GM21390 (cell line): ENCODE results near the gene ZC3H18.
"Not testable (repeated sequence)": the region's sequence is repeated elsewhere in the genome, so short reads cannot be mapped to it uniquely, and the experiment has no call there.

Experiments used
- ATAC-seq: cut with Tn5 transposase; IDR thresholded peaks from one replicate; pipeline ENCODE4 v1.9.1; 2021; ENCODE audit not compliant: unreplicated experiment

Gene ZC3H18

GRCh38 chr16:88651989-88652761 lies 82.0 kb downstream of the ZC3H18 start:
- no peak for ATAC-seq

GRCh38 chr16:88652762-88653063 lies 82.5 kb downstream of the ZC3H18 start:
- no peak for ATAC-seq

- ATAC-seq, result no peak
These were observed 82.9 kb downstream of the ZC3H18 start for GRCh38 chr16:88653101-88653500.

GRCh38 chr16:88653596-88654362 lies 83.6 kb downstream of the ZC3H18 start:
- no peak for ATAC-seq

- ATAC-seq, result no peak
These were observed 84.3 kb downstream of the ZC3H18 start for GRCh38 chr16:88654363-88655052.

- ATAC-seq, result no peak
These were observed 85.0 kb downstream of the ZC3H18 start for GRCh38 chr16:88655053-88655732.

- no peak for ATAC-seq
These were observed 85.6 kb downstream of the ZC3H18 start for GRCh38 chr16:88655733-88656281.

GRCh38 chr16:88656291-88656980 lies 86.2 kb downstream of the ZC3H18 start:
- ATAC-seq, result no peak

- no peak for ATAC-seq
These were observed 87.2 kb downstream of the ZC3H18 start for GRCh38 chr16:88657371-88657770.

GRCh38 chr16:88658714-88659113 lies 88.5 kb downstream of the ZC3H18 start:
- ATAC-seq, result no peak

GRCh38 chr16:88659160-88659559 lies 89.0 kb downstream of the ZC3H18 start:
- ATAC-seq, result no peak

GRCh38 chr16:88661468-88661867 lies 91.3 kb downstream of the ZC3H18 start:
- ATAC-seq, result no peak

GRCh38 chr16:88662222-88662842 lies 92.1 kb downstream of the ZC3H18 start:
- ATAC-seq, result no peak

GRCh38 chr16:88662843-88663606 lies 92.8 kb downstream of the ZC3H18 start, which contains the start of gene MVD:
Gene MVD (minus strand): TSS chr16:88663091. CDS start chr16:88663080, 11 bp downstream.
- peak; percentile 89 for ATAC-seq

- no peak for ATAC-seq
These were observed 94.9 kb downstream of the ZC3H18 start for GRCh38 chr16:88665148-88665547.

GRCh38 chr16:88665570-88665969 lies 95.4 kb downstream of the ZC3H18 start:
- no peak for ATAC-seq

GRCh38 chr16:88667461-88667860 lies 97.3 kb downstream of the ZC3H18 start:
- no peak for ATAC-seq

- not testable (repeated sequence) for ATAC-seq
These were observed 99.3 kb downstream of the ZC3H18 start for GRCh38 chr16:88669493-88669892.

GRCh38 chr16:88669980-88670379 lies 99.8 kb downstream of the ZC3H18 start:
- no peak for ATAC-seq
